HEK293 (cell line): ENCODE measurements around the gene ECI1.

Experiments
- GLI2 ChIP-seq: fragments of 450-650 bp; formaldehyde crosslinking; IDR thresholded peaks from 2 replicates; pipeline ENCODE4; 2017; ENCODE audit warnings: missing biosample characterization, missing genetic modification characterization, low read depth, borderline replicate concordance
- OVOL3 ChIP-seq: fragments of 450-650 bp; formaldehyde crosslinking; IDR thresholded peaks from 2 replicates; pipeline ENCODE4 v1.5.1; 2016; ENCODE audit warnings: missing biosample characterization, missing genetic modification characterization
- PRDM1 ChIP-seq: fragments of 450-650 bp; formaldehyde crosslinking; IDR thresholded peaks from 2 replicates; pipeline ENCODE4; 2016; ENCODE audit warnings: missing biosample characterization, missing genetic modification characterization
- RBAK ChIP-seq: fragments of 450-650 bp; formaldehyde crosslinking; IDR thresholded peaks from 2 replicates; pipeline ENCODE4 v1.5.1; 2016; ENCODE audit warnings: missing biosample characterization, missing genetic modification characterization
- ZBTB21 ChIP-seq: fragments of 450-650 bp; formaldehyde crosslinking; IDR thresholded peaks from 2 replicates; pipeline ENCODE4 v1.5.1; 2017; ENCODE audit warnings: missing biosample characterization, missing genetic modification characterization
- ZFP41 ChIP-seq: fragments of 450-650 bp; formaldehyde crosslinking; IDR thresholded peaks from 2 replicates; pipeline ENCODE4 v1.5.1; 2016; ENCODE audit warnings: missing biosample characterization, missing genetic modification characterization, borderline replicate concordance
- ZNF133 ChIP-seq: fragments of 450-650 bp; formaldehyde crosslinking; IDR thresholded peaks from 2 replicates; pipeline ENCODE4 v1.5.1; 2016; ENCODE audit warnings: missing biosample characterization, missing genetic modification characterization
- ZNF23 ChIP-seq: fragments of 450-650 bp; formaldehyde crosslinking; IDR thresholded peaks from 2 replicates; pipeline ENCODE4 v1.5.1; 2016; ENCODE audit warnings: missing biosample characterization, missing genetic modification characterization, borderline replicate concordance
- ZNF274 ChIP-seq, 2 experiments: fragments of 200-500 bp in 1 of 2; fragments of 450-650 bp in 1 of 2; sonication (Bioruptor generic) in 1 of 2; formaldehyde crosslinking in 1 of 2; IDR thresholded peaks; 2 replicates each; pipeline versions ENCODE4 v1.5.1 to v1.6.1; 2014 to 2016; ENCODE audit warnings: borderline replicate concordance in 1 of 2, inconsistent platforms in 1 of 2, low read length in 1 of 2, missing biosample characterization in 1 of 2, missing genetic modification characterization in 1 of 2
- ZNF292 ChIP-seq: fragments of 450-650 bp; formaldehyde crosslinking; IDR thresholded peaks from 2 replicates; pipeline ENCODE4 v1.5.1; 2016; ENCODE audit warnings: low read depth, missing biosample characterization, missing genetic modification characterization, borderline replicate concordance
- ZNF366 ChIP-seq: fragments of 450-650 bp; formaldehyde crosslinking; conservative IDR thresholded peaks from 2 replicates; pipeline ENCODE4 v1.5.1; 2016; ENCODE audit warnings: missing biosample characterization, missing genetic modification characterization
- ZNF394 ChIP-seq: fragments of 450-650 bp; formaldehyde crosslinking; IDR thresholded peaks from 2 replicates; pipeline ENCODE4 v1.5.1; 2016; ENCODE audit warnings: missing biosample characterization, missing genetic modification characterization, mild to moderate bottlenecking, moderate library complexity, borderline replicate concordance
- ZNF555 ChIP-seq: fragments of 450-650 bp; formaldehyde crosslinking; conservative IDR thresholded peaks from 2 replicates; pipeline ENCODE4 v1.5.1; 2017; ENCODE audit warnings: missing biosample characterization, mild to moderate bottlenecking, missing genetic modification characterization, inconsistent platforms
- ZNF701 ChIP-seq: fragments of 450-650 bp; formaldehyde crosslinking; IDR thresholded peaks from 2 replicates; pipeline ENCODE4 v1.5.1; 2016; ENCODE audit warnings: missing biosample characterization, missing genetic modification characterization
- TF ChIP-seq, protein P1 (sequence below): fragments of 450-650 bp; formaldehyde crosslinking; IDR thresholded peaks from 2 replicates; pipeline ENCODE4 v1.5.1; 2016; ENCODE audit warnings: missing biosample characterization, missing genetic modification characterization
- TF ChIP-seq, protein P2 (sequence below): fragments of 450-650 bp; formaldehyde crosslinking; IDR thresholded peaks from 2 replicates; pipeline ENCODE4 v1.5.1; 2016; ENCODE audit warnings: missing biosample characterization, missing genetic modification characterization
- TF ChIP-seq, protein P3 (sequence below): fragments of 450-650 bp; formaldehyde crosslinking; IDR thresholded peaks from 2 replicates; pipeline ENCODE4 v1.5.1; 2016; ENCODE audit warnings: missing biosample characterization, missing genetic modification characterization
- TF ChIP-seq, protein P4 (sequence below): IDR thresholded peaks from 2 replicates; pipeline ENCODE4 v1.6.1; 2011; ENCODE audit warnings: mild to moderate bottlenecking, low read depth, low read length, borderline replicate concordance
- TF ChIP-seq, protein P5 (sequence below): fragments of 450-650 bp; formaldehyde crosslinking; conservative IDR thresholded peaks from 2 replicates; pipeline ENCODE4 v1.5.1; 2016; ENCODE audit warnings: low read depth, missing biosample characterization, missing genetic modification characterization
- TF ChIP-seq, protein P6 (sequence below): sonication (generic); formaldehyde crosslinking; IDR thresholded peaks from 2 replicates; pipeline ENCODE4 v1.8.1; 2022; ENCODE audit warnings: mild to moderate bottlenecking, moderate library complexity, missing genetic modification reagents
- TF ChIP-seq, protein P7 (sequence below): fragments of 450-650 bp; formaldehyde crosslinking; IDR thresholded peaks from 2 replicates; pipeline ENCODE4 v1.5.1; 2016; ENCODE audit warnings: missing biosample characterization, missing genetic modification characterization

ECI1 gene

DNA sequence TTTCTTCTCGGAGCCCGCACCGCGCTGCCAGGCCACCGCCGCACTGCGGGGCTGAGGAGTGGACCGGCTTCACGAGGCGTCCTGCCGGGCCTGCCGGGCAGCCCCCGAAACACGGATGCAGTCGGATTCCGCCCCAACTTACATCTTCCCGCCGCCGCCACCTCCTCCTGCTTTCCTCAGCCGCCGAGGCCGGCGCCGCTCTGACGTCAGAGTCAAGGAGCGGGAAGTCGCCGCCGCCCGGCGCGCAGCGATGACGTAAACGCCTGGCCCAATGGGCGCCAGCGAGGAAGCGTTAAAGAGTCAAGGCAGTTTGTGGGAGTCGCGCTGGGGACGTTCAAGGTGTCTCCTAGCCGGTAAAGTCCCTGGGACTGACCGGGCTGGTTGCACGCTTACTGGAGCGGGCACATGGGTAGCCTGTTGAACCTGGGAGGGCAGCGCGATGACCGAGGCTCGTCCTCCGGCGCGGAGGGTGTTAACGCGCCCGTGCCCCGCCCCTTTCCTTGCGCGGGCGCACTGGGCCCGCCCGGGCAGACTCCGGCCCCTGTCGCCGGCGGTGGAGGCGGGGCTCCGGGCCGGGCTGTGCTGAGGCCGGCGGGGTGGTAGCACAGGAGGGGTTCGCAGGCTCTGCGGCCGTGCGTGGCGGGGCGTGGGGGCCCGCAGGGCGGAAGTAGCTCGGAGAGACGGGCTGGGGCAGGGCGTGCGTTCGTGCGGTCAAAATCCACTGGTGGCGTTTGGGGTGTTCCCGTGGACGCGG lies 16.7 kb upstream of the ECI1 start, which contains the start of gene RNPS1 (continued):
- TF ChIP-seq, protein P1, sequence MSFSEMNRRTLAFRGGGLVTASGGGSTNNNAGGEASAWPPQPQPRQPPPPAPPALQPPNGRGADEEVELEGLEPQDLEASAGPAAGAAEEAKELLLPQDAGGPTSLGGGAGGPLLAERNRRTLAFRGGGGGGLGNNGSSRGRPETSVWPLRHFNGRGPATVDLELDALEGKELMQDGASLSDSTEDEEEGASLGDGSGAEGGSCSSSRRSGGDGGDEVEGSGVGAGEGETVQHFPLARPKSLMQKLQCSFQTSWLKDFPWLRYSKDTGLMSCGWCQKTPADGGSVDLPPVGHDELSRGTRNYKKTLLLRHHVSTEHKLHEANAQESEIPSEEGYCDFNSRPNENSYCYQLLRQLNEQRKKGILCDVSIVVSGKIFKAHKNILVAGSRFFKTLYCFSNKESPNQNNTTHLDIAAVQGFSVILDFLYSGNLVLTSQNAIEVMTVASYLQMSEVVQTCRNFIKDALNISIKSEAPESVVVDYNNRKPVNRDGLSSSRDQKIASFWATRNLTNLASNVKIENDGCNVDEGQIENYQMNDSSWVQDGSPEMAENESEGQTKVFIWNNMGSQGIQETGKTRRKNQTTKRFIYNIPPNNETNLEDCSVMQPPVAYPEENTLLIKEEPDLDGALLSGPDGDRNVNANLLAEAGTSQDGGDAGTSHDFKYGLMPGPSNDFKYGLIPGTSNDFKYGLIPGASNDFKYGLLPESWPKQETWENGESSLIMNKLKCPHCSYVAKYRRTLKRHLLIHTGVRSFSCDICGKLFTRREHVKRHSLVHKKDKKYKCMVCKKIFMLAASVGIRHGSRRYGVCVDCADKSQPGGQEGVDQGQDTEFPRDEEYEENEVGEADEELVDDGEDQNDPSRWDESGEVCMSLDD (tag by site-specific recombination), result peak; percentile 96
- TF ChIP-seq ZNF366 (peak; percentile 94), ZNF555 (tag by site-specific recombination) (no peak), ZNF701 (tag by site-specific recombination) (no peak), RBAK (tag by site-specific recombination) (no peak), ZNF23 (no peak; the same call in 1 of the 2 replicates), GLI2 (tag by site-specific recombination) (peak; percentile 62; the same call in 1 of the 2 replicates), OVOL3 (tag by site-specific recombination) (peak; percentile 63), ZNF394 (tag by site-specific recombination) (peak; percentile 81), ZFP41 (tag by site-specific recombination) (no peak), ZNF292 (no peak), ZNF133 (tag by site-specific recombination) (no peak), ZBTB21 (tag by site-specific recombination) (peak; percentile 99), PRDM1 (tag by site-specific recombination) (peak; percentile 43; the same call in 1 of the 2 replicates), ZNF274 (IDR thresholded peaks at IDR 0.05; ENCODE audit: low read length) (no peak), ZNF274 (tag by site-specific recombination; IDR thresholded peaks at IDR 0.05; ENCODE audit: borderline replicate concordance) (no peak)
- TF ChIP-seq, protein P2, sequence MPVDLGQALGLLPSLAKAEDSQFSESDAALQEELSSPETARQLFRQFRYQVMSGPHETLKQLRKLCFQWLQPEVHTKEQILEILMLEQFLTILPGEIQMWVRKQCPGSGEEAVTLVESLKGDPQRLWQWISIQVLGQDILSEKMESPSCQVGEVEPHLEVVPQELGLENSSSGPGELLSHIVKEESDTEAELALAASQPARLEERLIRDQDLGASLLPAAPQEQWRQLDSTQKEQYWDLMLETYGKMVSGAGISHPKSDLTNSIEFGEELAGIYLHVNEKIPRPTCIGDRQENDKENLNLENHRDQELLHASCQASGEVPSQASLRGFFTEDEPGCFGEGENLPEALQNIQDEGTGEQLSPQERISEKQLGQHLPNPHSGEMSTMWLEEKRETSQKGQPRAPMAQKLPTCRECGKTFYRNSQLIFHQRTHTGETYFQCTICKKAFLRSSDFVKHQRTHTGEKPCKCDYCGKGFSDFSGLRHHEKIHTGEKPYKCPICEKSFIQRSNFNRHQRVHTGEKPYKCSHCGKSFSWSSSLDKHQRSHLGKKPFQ (tag by site-specific recombination), result peak; percentile 65
- TF ChIP-seq, protein P3, sequence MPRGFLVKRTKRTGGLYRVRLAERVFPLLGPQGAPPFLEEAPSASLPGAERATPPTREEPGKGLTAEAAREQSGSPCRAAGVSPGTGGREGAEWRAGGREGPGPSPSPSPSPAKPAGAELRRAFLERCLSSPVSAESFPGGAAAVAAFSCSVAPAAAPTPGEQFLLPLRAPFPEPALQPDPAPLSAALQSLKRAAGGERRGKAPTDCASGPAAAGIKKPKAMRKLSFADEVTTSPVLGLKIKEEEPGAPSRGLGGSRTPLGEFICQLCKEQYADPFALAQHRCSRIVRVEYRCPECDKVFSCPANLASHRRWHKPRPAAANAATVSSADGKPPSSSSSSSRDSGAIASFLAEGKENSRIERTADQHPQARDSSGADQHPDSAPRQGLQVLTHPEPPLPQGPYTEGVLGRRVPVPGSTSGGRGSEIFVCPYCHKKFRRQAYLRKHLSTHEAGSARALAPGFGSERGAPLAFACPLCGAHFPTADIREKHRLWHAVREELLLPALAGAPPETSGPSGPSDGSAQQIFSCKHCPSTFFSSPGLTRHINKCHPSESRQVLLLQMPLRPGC (tag by site-specific recombination), result peak; percentile 95
- TF ChIP-seq, protein P4, sequence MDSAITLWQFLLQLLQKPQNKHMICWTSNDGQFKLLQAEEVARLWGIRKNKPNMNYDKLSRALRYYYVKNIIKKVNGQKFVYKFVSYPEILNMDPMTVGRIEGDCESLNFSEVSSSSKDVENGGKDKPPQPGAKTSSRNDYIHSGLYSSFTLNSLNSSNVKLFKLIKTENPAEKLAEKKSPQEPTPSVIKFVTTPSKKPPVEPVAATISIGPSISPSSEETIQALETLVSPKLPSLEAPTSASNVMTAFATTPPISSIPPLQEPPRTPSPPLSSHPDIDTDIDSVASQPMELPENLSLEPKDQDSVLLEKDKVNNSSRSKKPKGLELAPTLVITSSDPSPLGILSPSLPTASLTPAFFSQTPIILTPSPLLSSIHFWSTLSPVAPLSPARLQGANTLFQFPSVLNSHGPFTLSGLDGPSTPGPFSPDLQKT, result no peak
- TF ChIP-seq, protein P5, sequence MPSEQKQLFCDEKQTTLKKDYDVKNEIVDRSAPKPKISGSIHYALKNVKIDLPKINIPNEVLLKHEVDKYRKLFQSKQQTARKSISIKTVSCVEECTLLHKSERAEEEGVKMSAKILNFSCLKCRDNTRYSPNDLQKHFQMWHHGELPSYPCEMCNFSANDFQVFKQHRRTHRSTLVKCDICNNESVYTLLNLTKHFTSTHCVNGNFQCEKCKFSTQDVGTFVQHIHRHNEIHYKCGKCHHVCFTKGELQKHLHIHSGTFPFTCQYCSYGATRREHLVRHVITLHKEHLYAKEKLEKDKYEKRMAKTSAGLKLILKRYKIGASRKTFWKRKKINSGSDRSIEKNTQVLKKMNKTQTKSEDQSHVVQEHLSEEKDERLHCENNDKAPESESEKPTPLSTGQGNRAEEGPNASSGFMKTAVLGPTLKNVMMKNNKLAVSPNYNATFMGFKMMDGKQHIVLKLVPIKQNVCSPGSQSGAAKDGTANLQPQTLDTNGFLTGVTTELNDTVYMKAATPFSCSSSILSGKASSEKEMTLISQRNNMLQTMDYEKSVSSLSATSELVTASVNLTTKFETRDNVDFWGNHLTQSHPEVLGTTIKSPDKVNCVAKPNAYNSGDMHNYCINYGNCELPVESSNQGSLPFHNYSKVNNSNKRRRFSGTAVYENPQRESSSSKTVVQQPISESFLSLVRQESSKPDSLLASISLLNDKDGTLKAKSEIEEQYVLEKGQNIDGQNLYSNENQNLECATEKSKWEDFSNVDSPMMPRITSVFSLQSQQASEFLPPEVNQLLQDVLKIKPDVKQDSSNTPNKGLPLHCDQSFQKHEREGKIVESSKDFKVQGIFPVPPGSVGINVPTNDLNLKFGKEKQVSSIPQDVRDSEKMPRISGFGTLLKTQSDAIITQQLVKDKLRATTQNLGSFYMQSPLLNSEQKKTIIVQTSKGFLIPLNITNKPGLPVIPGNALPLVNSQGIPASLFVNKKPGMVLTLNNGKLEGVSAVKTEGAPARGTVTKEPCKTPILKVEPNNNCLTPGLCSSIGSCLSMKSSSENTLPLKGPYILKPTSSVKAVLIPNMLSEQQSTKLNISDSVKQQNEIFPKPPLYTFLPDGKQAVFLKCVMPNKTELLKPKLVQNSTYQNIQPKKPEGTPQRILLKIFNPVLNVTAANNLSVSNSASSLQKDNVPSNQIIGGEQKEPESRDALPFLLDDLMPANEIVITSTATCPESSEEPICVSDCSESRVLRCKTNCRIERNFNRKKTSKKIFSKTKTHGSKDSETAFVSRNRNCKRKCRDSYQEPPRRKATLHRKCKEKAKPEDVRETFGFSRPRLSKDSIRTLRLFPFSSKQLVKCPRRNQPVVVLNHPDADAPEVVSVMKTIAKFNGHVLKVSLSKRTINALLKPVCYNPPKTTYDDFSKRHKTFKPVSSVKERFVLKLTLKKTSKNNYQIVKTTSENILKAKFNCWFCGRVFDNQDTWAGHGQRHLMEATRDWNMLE (tag by site-specific recombination), result peak; percentile 40; the same call in 1 of the 2 replicates
- TF ChIP-seq, protein P6, sequence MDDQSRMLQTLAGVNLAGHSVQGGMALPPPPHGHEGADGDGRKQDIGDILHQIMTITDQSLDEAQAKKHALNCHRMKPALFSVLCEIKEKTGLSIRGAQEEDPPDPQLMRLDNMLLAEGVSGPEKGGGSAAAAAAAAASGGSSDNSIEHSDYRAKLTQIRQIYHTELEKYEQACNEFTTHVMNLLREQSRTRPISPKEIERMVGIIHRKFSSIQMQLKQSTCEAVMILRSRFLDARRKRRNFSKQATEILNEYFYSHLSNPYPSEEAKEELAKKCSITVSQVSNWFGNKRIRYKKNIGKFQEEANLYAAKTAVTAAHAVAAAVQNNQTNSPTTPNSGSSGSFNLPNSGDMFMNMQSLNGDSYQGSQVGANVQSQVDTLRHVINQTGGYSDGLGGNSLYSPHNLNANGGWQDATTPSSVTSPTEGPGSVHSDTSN (CRISPR knock-in tag), result no peak; the same call in 1 of the 2 replicates
- TF ChIP-seq, protein P7, sequence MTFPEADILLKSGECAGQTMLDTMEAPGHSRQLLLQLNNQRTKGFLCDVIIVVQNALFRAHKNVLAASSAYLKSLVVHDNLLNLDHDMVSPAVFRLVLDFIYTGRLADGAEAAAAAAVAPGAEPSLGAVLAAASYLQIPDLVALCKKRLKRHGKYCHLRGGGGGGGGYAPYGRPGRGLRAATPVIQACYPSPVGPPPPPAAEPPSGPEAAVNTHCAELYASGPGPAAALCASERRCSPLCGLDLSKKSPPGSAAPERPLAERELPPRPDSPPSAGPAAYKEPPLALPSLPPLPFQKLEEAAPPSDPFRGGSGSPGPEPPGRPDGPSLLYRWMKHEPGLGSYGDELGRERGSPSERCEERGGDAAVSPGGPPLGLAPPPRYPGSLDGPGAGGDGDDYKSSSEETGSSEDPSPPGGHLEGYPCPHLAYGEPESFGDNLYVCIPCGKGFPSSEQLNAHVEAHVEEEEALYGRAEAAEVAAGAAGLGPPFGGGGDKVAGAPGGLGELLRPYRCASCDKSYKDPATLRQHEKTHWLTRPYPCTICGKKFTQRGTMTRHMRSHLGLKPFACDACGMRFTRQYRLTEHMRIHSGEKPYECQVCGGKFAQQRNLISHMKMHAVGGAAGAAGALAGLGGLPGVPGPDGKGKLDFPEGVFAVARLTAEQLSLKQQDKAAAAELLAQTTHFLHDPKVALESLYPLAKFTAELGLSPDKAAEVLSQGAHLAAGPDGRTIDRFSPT, result peak; percentile 67; the same call in 1 of the 2 replicates
